ENCODE results near the gene CAMTA1. TPM values are rescaled to one million over a fixed set of nuclear protein-coding genes. Genes with fewer than 3 reads are reported as not detected.

The CAMTA1 gene
- total and polyA plus RNA-seq, 8 donors: 42.8 to 213 (median 118) TPM

DNA sequence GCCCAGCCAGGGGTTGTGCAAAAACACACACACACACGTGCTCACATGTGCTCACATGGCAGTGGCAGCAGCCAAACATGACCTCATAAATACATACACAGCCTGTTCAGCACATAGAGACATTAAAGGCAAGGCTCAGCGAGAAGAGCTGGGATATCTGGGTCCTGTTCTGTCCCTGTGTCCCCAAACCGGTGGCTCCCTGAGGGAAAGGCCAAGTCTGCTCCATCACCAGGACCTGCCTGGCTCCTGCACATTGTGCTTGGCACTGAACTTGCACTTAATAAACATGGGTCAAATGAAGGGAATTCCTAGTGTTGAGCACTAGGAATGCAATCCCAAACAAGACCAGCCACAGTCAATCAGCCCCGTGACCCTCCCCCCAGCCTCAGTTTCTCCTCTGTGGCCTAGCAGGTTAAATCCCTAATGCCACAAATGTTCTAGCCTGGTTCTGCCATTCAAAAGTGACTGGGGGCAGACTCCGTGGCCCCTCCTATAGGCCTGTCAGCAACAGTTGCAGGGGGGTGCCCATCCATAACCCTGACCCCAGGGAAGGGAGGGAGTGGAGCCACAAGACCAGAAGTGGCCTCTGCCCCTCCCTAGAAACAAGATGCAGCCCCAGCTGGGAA, 825.0 kb downstream of the CAMTA1 start:
- WGBS, 5 donors: 57 to 78% (median 73%) methylated on average over 4 to 5 of the region's 5 CpGs
- DNase-seq: no peak
- intact Hi-C loops (cut with DNase I; ENCODE audit: low total_unique reads): no loop called here
- peaks cover 0 to 48% (median 1%) of the 10 kb centered on the region in 3 donors for H3K27me3 ChIP-seq
- no peaks in the 10 kb centered on the region for H3K4me1 ChIP-seq
- TF ChIP-seq CTCF (IDR thresholded peaks at IDR 0.05): no peak
- TF ChIP-seq POLR2A (IDR thresholded peaks at IDR 0.05): no peak
- TF ChIP-seq POLR2AphosphoS5 (IDR thresholded peaks at IDR 0.05): no peak
- no peak for TF ChIP-seq EP300 (IDR thresholded peaks at IDR 0.05)
- no peak overlapping the region for H3K27ac ChIP-seq
- no peak overlapping the region for H3K4me3 ChIP-seq
- no peaks in the 10 kb centered on the region for H3K36me3 ChIP-seq
- H3K9me3 ChIP-seq: peaks cover 0 to 3% (median 0%) of the 10 kb centered on the region in 4 donors

DNA sequence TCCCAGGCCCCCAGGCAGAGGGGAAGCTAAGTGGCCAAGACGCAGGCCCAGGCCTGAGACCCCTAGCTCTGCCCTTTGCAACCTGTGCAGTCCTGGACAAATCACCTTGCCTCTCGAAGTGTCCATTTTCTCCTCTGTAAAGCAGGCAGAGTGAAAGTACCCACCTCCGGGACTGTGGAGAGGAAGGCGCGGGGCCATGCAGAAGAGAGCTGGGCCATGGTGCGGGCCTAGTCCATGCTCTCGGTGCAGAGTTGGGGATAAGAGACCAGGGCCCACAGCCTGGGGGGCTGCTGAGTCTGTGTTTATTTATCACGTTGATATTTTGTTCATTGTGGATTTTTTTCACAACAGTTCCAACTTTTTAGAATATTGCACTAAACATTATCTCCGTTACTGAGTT, 825.7 kb downstream of the CAMTA1 start:
- intact Hi-C loops (cut with DNase I; ENCODE audit: low total_unique reads): no loop called here
- H3K36me3 ChIP-seq: no peaks in the 10 kb centered on the region
- DNase-seq: no peak
- peaks cover 0 to 47% (median 0%) of the 10 kb centered on the region in 3 donors for H3K27me3 ChIP-seq
- TF ChIP-seq CTCF (IDR thresholded peaks at IDR 0.05): no peak
- no peak for TF ChIP-seq POLR2AphosphoS5 (IDR thresholded peaks at IDR 0.05)
- no peak for TF ChIP-seq EP300 (IDR thresholded peaks at IDR 0.05)
- TF ChIP-seq POLR2A (IDR thresholded peaks at IDR 0.05): no peak
- no peak overlapping the region for H3K27ac ChIP-seq
- WGBS, 5 donors: 84 to 88% (median 86%) methylated on average over 9 of the region's 9 CpGs
- H3K9me3 ChIP-seq: no peaks in the 10 kb centered on the region
- H3K4me1 ChIP-seq: no peaks in the 10 kb centered on the region
- no peak overlapping the region for H3K4me3 ChIP-seq

DNA sequence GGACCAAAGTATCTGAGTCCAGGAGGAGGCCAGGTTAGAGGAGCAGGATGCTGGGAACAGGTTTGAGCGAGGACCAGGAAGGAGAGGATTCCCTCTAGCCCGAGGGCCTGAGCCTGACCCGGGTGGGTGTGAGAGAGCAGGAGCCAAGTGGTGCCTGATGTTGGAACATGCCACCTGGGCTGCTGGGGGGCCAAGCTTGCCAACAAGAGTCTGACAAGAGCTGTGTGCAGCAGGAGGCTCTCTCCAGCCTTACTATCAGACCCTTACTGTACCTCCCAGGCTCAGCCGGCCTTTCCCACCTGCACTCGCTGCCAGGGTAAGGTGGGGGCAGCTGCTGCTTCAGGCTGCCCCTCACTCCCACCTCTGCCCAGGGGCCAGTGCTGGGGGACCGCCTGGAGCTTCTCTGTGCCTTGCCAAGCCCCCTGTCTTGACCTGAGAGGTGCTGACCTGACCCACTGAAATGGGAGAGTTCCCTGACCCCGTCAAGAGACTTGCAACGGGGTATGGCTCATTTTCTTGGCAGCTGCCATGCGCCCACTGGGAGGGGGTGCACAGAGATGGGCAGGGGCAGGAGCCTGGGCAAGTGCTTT, 826.3 kb downstream of the CAMTA1 start:
- peaks cover 0 to 41% (median 0%) of the 10 kb centered on the region in 3 donors for H3K27me3 ChIP-seq
- intact Hi-C loops (cut with DNase I; ENCODE audit: low total_unique reads): no loop called here
- no peak overlapping the region for H3K27ac ChIP-seq
- no peak for DNase-seq
- no peaks in the 10 kb centered on the region for H3K4me1 ChIP-seq
- WGBS, 5 donors: 72 to 77% (median 74%) methylated on average over 8 to 9 of the region's 9 CpGs
- H3K36me3 ChIP-seq: no peaks in the 10 kb centered on the region
- no peak overlapping the region for H3K4me3 ChIP-seq
- no peaks in the 10 kb centered on the region for H3K9me3 ChIP-seq
- TF ChIP-seq CTCF (IDR thresholded peaks at IDR 0.05) (no peak), EP300 (IDR thresholded peaks at IDR 0.05) (no peak), POLR2AphosphoS5 (IDR thresholded peaks at IDR 0.05) (no peak)

- no peak overlapping the region for H3K27ac ChIP-seq
- no peaks in the 10 kb centered on the region for H3K36me3 ChIP-seq
- no peaks in the 10 kb centered on the region for H3K9me3 ChIP-seq
- no peak overlapping the region for H3K4me3 ChIP-seq
- H3K27me3 ChIP-seq: peaks cover 0 to 39% (median 0%) of the 10 kb centered on the region in 3 donors
- H3K4me1 ChIP-seq: no peaks in the 10 kb centered on the region
- DNase-seq: no peak
- intact Hi-C loops (cut with DNase I; ENCODE audit: low total_unique reads): no loop called here
- TF ChIP-seq POLR2AphosphoS5 (IDR thresholded peaks at IDR 0.05) (no peak), CTCF (IDR thresholded peaks at IDR 0.05) (no peak), EP300 (IDR thresholded peaks at IDR 0.05) (no peak), POLR2A (IDR thresholded peaks at IDR 0.05) (no peak)
- WGBS, 5 donors: 74 to 84% (median 77%) methylated on average over 18 of the region's 18 CpGs
Measured at GRCh38 chr1:7613106-7613850, 828.0 kb downstream of the CAMTA1 start.

Data from stomach (tissue), 9 donors.